ENCODE results near the gene FIGNL2. TPM values are rescaled to one million over a fixed set of nuclear protein-coding genes. Genes with fewer than 3 reads are reported as not detected.

FIGNL2 gene
- total and polyA plus RNA-seq, 2 experiments from 2014 or later = 0.13 to 0.32 TPM

DNA sequence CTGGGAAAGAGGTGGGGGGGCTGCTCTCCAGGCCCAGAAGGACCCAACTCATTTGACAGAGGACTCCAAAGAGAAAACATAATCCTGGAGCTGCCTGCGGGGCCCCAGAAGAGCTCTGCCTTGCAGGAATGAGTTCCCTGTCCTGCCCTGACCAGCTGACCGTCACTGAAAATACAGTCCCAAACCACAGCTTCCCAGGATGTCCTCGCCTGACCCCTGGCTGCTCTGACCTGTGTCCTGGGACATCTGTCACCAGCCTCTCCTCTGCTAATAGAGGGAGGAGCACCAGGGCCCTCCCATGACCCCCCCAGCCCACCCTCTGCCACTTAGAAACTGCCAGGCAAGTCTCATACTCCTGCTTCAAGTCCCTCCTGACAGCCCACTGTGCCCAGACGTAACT, 9.8 kb downstream of the FIGNL2 start:
- in situ Hi-C loops (cut with MboI) = no loop called here
- no peak for TF ChIP-seq EZH2 (IDR thresholded peaks at IDR 0.05; ENCODE audit: insufficient read depth, poor library complexity, severe bottlenecking)
- TF ChIP-seq EZH2phosphoT487 (IDR thresholded peaks at IDR 0.05; ENCODE audit: insufficient read depth, low read depth) = no peak
- Histone ChIP-seq H3K9me3 (ENCODE audit: low read depth) (no peaks in the 10 kb centered on the region), H3K36me3 (ENCODE audit: low read depth) (no peaks in the 10 kb centered on the region), H3K27me3 (replicated peaks; ENCODE audit: insufficient read depth) (peaks cover 69% of the 10 kb centered on the region), H3K79me2 (ENCODE audit: insufficient read depth) (no peaks in the 10 kb centered on the region), H3F3A (ENCODE audit: insufficient read depth) (no peaks in the 10 kb centered on the region), H2AFZ (no peak overlapping the region), H3K27ac (no peak overlapping the region), H4K20me1 (ENCODE audit: insufficient read depth) (no peaks in the 10 kb centered on the region), H3K4me1 (ENCODE audit: insufficient read depth) (no peaks in the 10 kb centered on the region), H3K4me3 (no peak overlapping the region), H3K9ac (no peak overlapping the region), H3K4me2 (ENCODE audit: unreplicated experiment) (no peak overlapping the region), H3K9me2 (ENCODE audit: insufficient read depth) (no peaks in the 10 kb centered on the region)
- WGBS, 2 experiments (ENCODE audit: low coverage in 1 of 2, low lambda C conversion rate in 2 of 2, missing lambda C conversion rate in 2 of 2) = 49 to 56% methylated on average over 4 of the region's 4 CpGs
- DNase-seq = no peak

DNA sequence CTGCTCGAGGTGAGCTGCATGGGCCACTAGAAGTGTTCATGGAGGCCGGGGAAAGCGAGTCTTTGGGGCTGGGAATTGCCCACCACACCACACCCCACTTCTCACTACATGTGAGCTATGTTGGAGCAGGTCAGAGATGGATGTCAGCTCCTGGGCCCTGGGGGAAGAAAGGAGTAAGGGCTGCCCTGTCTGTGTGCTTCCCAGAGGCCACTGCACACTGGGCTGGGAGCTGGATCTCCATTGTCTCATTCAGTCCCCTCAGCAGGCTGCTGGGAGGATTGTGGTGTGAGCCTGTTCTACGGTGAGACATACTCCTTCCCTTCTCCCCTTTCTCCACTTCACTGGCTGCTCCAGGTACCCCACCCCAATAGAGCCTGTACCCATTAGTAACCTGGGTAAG, 10.5 kb downstream of the FIGNL2 start:
- Histone ChIP-seq H4K20me1 (ENCODE audit: insufficient read depth) (no peaks in the 10 kb centered on the region), H3K9me3 (ENCODE audit: low read depth) (no peaks in the 10 kb centered on the region), H3K9ac (no peak overlapping the region), H3K36me3 (ENCODE audit: low read depth) (no peaks in the 10 kb centered on the region), H3K4me2 (ENCODE audit: unreplicated experiment) (no peak overlapping the region), H3K4me1 (ENCODE audit: insufficient read depth) (no peaks in the 10 kb centered on the region), H3K27ac (no peak overlapping the region), H3K4me3 (no peak overlapping the region), H3K9me2 (ENCODE audit: insufficient read depth) (no peaks in the 10 kb centered on the region), H3F3A (ENCODE audit: insufficient read depth) (no peaks in the 10 kb centered on the region), H3K27me3 (replicated peaks; ENCODE audit: insufficient read depth) (peaks cover 69% of the 10 kb centered on the region), H2AFZ (no peak overlapping the region), H3K79me2 (ENCODE audit: insufficient read depth) (no peaks in the 10 kb centered on the region)
- no peak for DNase-seq
- in situ Hi-C loops (cut with MboI) = no loop called here
- WGBS, 2 experiments (ENCODE audit: low coverage in 1 of 2, low lambda C conversion rate in 2 of 2, missing lambda C conversion rate in 2 of 2) = 24 to 26% methylated on average over 3 to 4 of the region's 4 CpGs
- TF ChIP-seq EZH2phosphoT487 (IDR thresholded peaks at IDR 0.05; ENCODE audit: insufficient read depth, low read depth) (no peak), EZH2 (IDR thresholded peaks at IDR 0.05; ENCODE audit: insufficient read depth, poor library complexity, severe bottlenecking) (no peak)

DNA sequence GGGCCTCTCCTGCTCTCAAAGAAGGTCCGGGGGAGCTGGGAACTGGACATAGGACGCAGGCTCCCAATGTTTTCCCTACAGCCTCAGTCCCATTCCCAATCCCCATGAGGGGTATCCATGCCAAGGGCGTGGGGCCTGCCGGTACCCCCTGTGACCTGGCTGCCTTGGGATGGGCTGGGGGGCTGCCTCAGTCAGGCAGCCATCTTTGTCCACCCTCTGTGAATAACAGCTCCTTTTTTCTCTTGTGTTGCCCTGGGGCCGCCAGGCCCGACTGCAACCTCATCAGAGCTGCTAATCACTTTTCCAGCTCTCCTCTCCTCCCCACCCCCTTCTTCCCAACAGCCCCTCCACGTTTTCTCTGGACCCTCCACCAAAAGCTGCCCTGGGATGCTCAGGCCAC, 11.2 kb downstream of the FIGNL2 start:
- no peak overlapping the region for H2AFZ ChIP-seq
- H3K4me2 ChIP-seq (ENCODE audit: unreplicated experiment) = no peak overlapping the region
- peaks cover 69% of the 10 kb centered on the region for H3K27me3 ChIP-seq (replicated peaks; ENCODE audit: insufficient read depth)
- in situ Hi-C loops (cut with MboI) = no loop called here
- WGBS, 2 experiments (ENCODE audit: low coverage in 1 of 2, low lambda C conversion rate in 2 of 2, missing lambda C conversion rate in 2 of 2) = 36 to 39% methylated on average over 7 of the region's 7 CpGs
- no peaks in the 10 kb centered on the region for H3K9me3 ChIP-seq (ENCODE audit: low read depth)
- no peaks in the 10 kb centered on the region for H3K79me2 ChIP-seq (ENCODE audit: insufficient read depth)
- no peaks in the 10 kb centered on the region for H3K36me3 ChIP-seq (ENCODE audit: low read depth)
- H3K4me1 ChIP-seq (ENCODE audit: insufficient read depth) = no peaks in the 10 kb centered on the region
- H3K27ac ChIP-seq = no peak overlapping the region
- TF ChIP-seq EZH2phosphoT487 (IDR thresholded peaks at IDR 0.05; ENCODE audit: insufficient read depth, low read depth) (no peak), EZH2 (IDR thresholded peaks at IDR 0.05; ENCODE audit: insufficient read depth, poor library complexity, severe bottlenecking) (no peak)
- H3K4me3 ChIP-seq = no peak overlapping the region
- H3K9ac ChIP-seq = no peak overlapping the region
- DNase-seq = no peak
- no peaks in the 10 kb centered on the region for H3K9me2 ChIP-seq (ENCODE audit: insufficient read depth)
- H4K20me1 ChIP-seq (ENCODE audit: insufficient read depth) = no peaks in the 10 kb centered on the region
- H3F3A ChIP-seq (ENCODE audit: insufficient read depth) = no peaks in the 10 kb centered on the region

DNA sequence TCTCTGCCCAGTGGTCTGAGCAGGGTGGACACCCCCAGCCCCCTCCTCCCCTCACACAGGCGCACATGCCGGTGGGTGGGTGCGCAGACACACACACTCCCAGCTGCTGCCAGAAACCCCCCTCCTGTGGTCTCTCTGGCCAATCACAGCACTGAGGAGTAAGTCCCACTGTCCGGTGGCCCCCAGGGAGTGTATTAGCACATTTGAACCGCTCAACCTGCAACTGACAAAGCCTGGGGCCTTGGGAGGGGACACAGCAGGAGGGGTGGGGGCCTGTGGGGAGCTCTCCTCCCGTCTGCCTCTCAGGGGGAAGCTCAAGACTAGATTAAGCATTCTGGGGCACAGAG, 11.7 kb downstream of the FIGNL2 start:
- Histone ChIP-seq H2AFZ (no peak overlapping the region), H3K27me3 (replicated peaks; ENCODE audit: insufficient read depth) (peaks cover 69% of the 10 kb centered on the region), H3K4me3 (no peak overlapping the region), H3K79me2 (ENCODE audit: insufficient read depth) (no peaks in the 10 kb centered on the region), H3K4me2 (ENCODE audit: unreplicated experiment) (no peak overlapping the region), H3K9me3 (ENCODE audit: low read depth) (no peaks in the 10 kb centered on the region), H3K4me1 (ENCODE audit: insufficient read depth) (no peaks in the 10 kb centered on the region), H4K20me1 (ENCODE audit: insufficient read depth) (no peaks in the 10 kb centered on the region), H3K27ac (no peak overlapping the region), H3K9ac (no peak overlapping the region), H3K9me2 (ENCODE audit: insufficient read depth) (no peaks in the 10 kb centered on the region), H3F3A (ENCODE audit: insufficient read depth) (no peaks in the 10 kb centered on the region), H3K36me3 (ENCODE audit: low read depth) (no peaks in the 10 kb centered on the region)
- in situ Hi-C loops (cut with MboI) = no loop called here
- WGBS, 2 experiments (ENCODE audit: low coverage in 1 of 2, low lambda C conversion rate in 2 of 2, missing lambda C conversion rate in 2 of 2) = 63 to 68% methylated on average over 6 of the region's 6 CpGs
- no peak for TF ChIP-seq EZH2phosphoT487 (IDR thresholded peaks at IDR 0.05; ENCODE audit: insufficient read depth, low read depth)
- TF ChIP-seq EZH2 (IDR thresholded peaks at IDR 0.05; ENCODE audit: insufficient read depth, poor library complexity, severe bottlenecking) = no peak
- no peak for DNase-seq
